Endothelial cell of umbilical vein (primary cell): ENCODE results near the gene MYL5. TPM values are rescaled to one million over a fixed set of nuclear protein-coding genes. Genes with fewer than 3 reads are reported as not detected.

ENCODE experiments used
- BruUV-seq: library from RNA; stranded (reverse); fragments of 400-500 nt; replicated peaks from 2 replicates; lab custom pipeline; 2021; lab: Mats Ljungman, UMichigan
- CTCF ChIA-PET: fragments of 300-600, 350-600 bp; sonication (Branson Sonifier 250); formaldehyde crosslinking; loops from one replicate; lab custom pipeline; 2021; ENCODE audit warnings: antibody characterized with exemption, inconsistent platforms; lab: Charles Lee
- POLR2A ChIA-PET: fragments of 300-600, 350-600 bp; sonication (Branson Sonifier 250); formaldehyde crosslinking; loops from one replicate; lab custom pipeline; 2021; ENCODE audit warnings: antibody characterized with exemption, inconsistent platforms; lab: Charles Lee
- DNase-seq: peaks from one replicate; pipeline ENCODE4 v3.0.0-alpha.2; 2011; ENCODE audit warnings: low read depth, low spot score
- FAIRE-seq: peaks from 2 replicates; lab custom pipeline; 2011; peaks lifted over from hg19 to GRCh38; lab: Jason Lieb, UNC
- H2AFZ ChIP-seq: 2 replicates; pipeline ENCODE4 v1.6.0; 2012; ENCODE audit warnings: low read depth, low read length, control low read depth, inconsistent platforms
- H3K27ac ChIP-seq: 2 replicates; pipeline ENCODE4 v1.5.1; 2011; ENCODE audit warnings: low read depth, mild to moderate bottlenecking, control low read depth, low read length, moderate library complexity; ENCODE audit not compliant: insufficient read depth
- H3K27me3 ChIP-seq, 2 experiments: 2 replicates each; pipeline versions ENCODE4 v1.6.0 to v1.6.1; 2011; ENCODE audit warnings: low read length in 2 of 2, mixed read lengths in 1 of 2; ENCODE audit not compliant: control insufficient read depth in 2 of 2, insufficient read depth in 2 of 2
- H3K36me3 ChIP-seq, 2 experiments: 2 replicates in 1 of 2; 3 replicates in 1 of 2; pipeline ENCODE4 v1.5.1; 2011; ENCODE audit warnings: low read length in 2 of 2, mild to moderate bottlenecking in 1 of 2, moderate library complexity in 1 of 2; ENCODE audit not compliant: control insufficient read depth in 2 of 2, insufficient read depth in 2 of 2; ENCODE audit errors: extremely low read depth in 1 of 2
- H3K4me1 ChIP-seq: 3 replicates; pipeline ENCODE4 v1.5.1; 2011; ENCODE audit warnings: mild to moderate bottlenecking, low read length; ENCODE audit not compliant: control insufficient read depth, insufficient read depth; ENCODE audit errors: extremely low read depth
- H3K4me2 ChIP-seq: 2 replicates; pipeline ENCODE4 v1.6.1; 2011; ENCODE audit warnings: low read length, control low read depth, mixed read lengths; ENCODE audit not compliant: insufficient read depth
- H3K4me3 ChIP-seq, 3 experiments: fragments of 200-600 bp in 1 of 3; sonication (generic), shearing (Covaris generic) in 1 of 3; replicated peaks in 1 of 3; 2 replicates each; pipeline ENCODE4 v1.5.1; 2011 to 2016; ENCODE audit warnings: control low read depth in 3 of 3, low read length in 3 of 3, mild to moderate bottlenecking in 2 of 3, inconsistent platforms in 1 of 3, low read depth in 1 of 3, moderate library complexity in 1 of 3; ENCODE audit not compliant: insufficient read depth in 1 of 3
- H3K79me2 ChIP-seq: 2 replicates; pipeline ENCODE4 v1.6.0; 2012; ENCODE audit warnings: low read length, inconsistent platforms; ENCODE audit not compliant: control insufficient read depth, insufficient read depth
- H3K9ac ChIP-seq: replicated peaks from 2 replicates; pipeline ENCODE3; 2011; ENCODE audit warnings: low read length, control low read depth; ENCODE audit not compliant: insufficient read depth; ENCODE audit errors: extremely low read depth
- H3K9me1 ChIP-seq: replicated peaks from 3 replicates; pipeline ENCODE4 v1.6.0; 2011; ENCODE audit warnings: mild to moderate bottlenecking, low read length; ENCODE audit not compliant: control insufficient read depth, insufficient read depth; ENCODE audit errors: extremely low read depth
- H3K9me3 ChIP-seq: replicated peaks from 2 replicates; pipeline ENCODE4 v1.5.1; 2012; ENCODE audit warnings: low read length, inconsistent platforms; ENCODE audit not compliant: control insufficient read depth, insufficient read depth
- H4K20me1 ChIP-seq: replicated peaks from 2 replicates; pipeline ENCODE3; 2011; ENCODE audit warnings: mild to moderate bottlenecking, low read length; ENCODE audit not compliant: control insufficient read depth, insufficient read depth; ENCODE audit errors: extremely low read depth
- CTCF ChIP-seq, 2 donors: IDR thresholded peaks; 1 replicate in 1 of 2; 2 replicates in 1 of 2; pipeline ENCODE4 v1.5.1; 2011; ENCODE audit warnings: low read length in 2 of 2, mild to moderate bottlenecking in 2 of 2, moderate library complexity in 2 of 2, control low read depth in 1 of 2, inconsistent platforms in 1 of 2, low read depth in 1 of 2; ENCODE audit not compliant: insufficient read depth in 1 of 2; ENCODE audit errors: extremely low read depth in 1 of 2
- EZH2 ChIP-seq: IDR thresholded peaks from 2 replicates; pipeline ENCODE4 v1.6.1; 2012; ENCODE audit warnings: borderline replicate concordance, low read depth, mild to moderate bottlenecking, moderate library complexity, low read length, inconsistent platforms; ENCODE audit not compliant: severe bottlenecking
- FOS ChIP-seq: IDR thresholded peaks from 2 replicates; pipeline ENCODE4 v1.6.1; 2011; ENCODE audit warnings: mild to moderate bottlenecking, low read length, moderate library complexity, borderline replicate concordance; ENCODE audit not compliant: insufficient read depth
- GATA2 ChIP-seq: IDR thresholded peaks from 2 replicates; pipeline ENCODE4 v1.7.0; 2011; ENCODE audit warnings: low read depth, mild to moderate bottlenecking, moderate library complexity, mixed read lengths, low read length; ENCODE audit not compliant: insufficient read length, insufficient read depth
- JUN ChIP-seq: IDR thresholded peaks from 2 replicates; pipeline ENCODE4 v1.6.1; 2011; ENCODE audit warnings: borderline replicate concordance, low read depth; ENCODE audit not compliant: insufficient read length, insufficient read depth
- MAX ChIP-seq: IDR thresholded peaks from 2 replicates; pipeline ENCODE4 v1.6.1; 2011; ENCODE audit not compliant: insufficient read depth, insufficient read length
- MYC ChIP-seq: IDR thresholded peaks from one replicate; pipeline ENCODE4 v1.6.1; 2011; ENCODE audit warnings: mild to moderate bottlenecking, low read depth, low read length
- POLR2A ChIP-seq: IDR thresholded peaks from 2 replicates; pipeline ENCODE4 v1.6.1; 2012; ENCODE audit warnings: low read depth, mild to moderate bottlenecking, control low read depth, low read length
- POLR2AphosphoS5 ChIP-seq: IDR thresholded peaks from 2 replicates; pipeline ENCODE4 v1.6.1; 2012; ENCODE audit warnings: low read depth, mild to moderate bottlenecking, control low read depth, low read length, moderate library complexity; ENCODE audit not compliant: insufficient read depth
- dilution Hi-C: fragments of 300-500 bp; cut with MboI; formaldehyde crosslinking; loops from one replicate; pipeline ENCODE4 v1.15.0; 2019; ENCODE audit warnings: low sequenced_read_pairs; ENCODE audit not compliant: extremely low pct_ligation_motif_present
- intact Hi-C: fragments of 100-400 bp; cut with micrococcal nuclease; formaldehyde crosslinking; loops from one replicate; pipeline ENCODE4 v1.10.0; 2022
- polyA plus RNA-seq, 4 experiments: library from polyadenylated mRNA; depleted of rRNA in 3 of 4; stranded (reverse) in 3 of 4; unstranded in 1 of 4; fragments of >200 nt; gene quantifications; 2 replicates each; pipeline versions ENCODE4 v1.2.1 to v1.2.3, GENCODE V29; 2011 to 2012; ENCODE audit warnings: missing spikeins in 1 of 4
- total RNA-seq: library from RNA; stranded (reverse); gene quantifications from 2 replicates; pipeline ENCODE4 v1.2.3, GENCODE V29; 2021

MYL5 gene
- total and polyA plus RNA-seq, 2 donors (not counting 3 experiments of a cell fraction or from before 2014, with no cell fraction given): 12.3 to 13.4 TPM

GRCh38 chr4:647481-647880, 26.9 kb upstream of the MYL5 start:
- H2AFZ ChIP-seq: no peak overlapping the region
- no peaks in the 10 kb centered on the region for H3K27me3 ChIP-seq
- no peaks in the 10 kb centered on the region for H3K36me3 ChIP-seq
- H4K20me1 ChIP-seq: no peaks in the 10 kb centered on the region
- H3K4me1 ChIP-seq: no peaks in the 10 kb centered on the region
- dilution Hi-C loops: no loop called here
- ChIA-PET CTCF (no interaction called here), POLR2A (no interaction called here)
- FAIRE-seq: no peak
- no peak overlapping the region for H3K4me2 ChIP-seq
- H3K9me1 ChIP-seq: no peaks in the 10 kb centered on the region
- no peaks in the 10 kb centered on the region for H3K9me3 ChIP-seq
- H3K27ac ChIP-seq: no peak overlapping the region
- H3K79me2 ChIP-seq: no peaks in the 10 kb centered on the region
- no peak overlapping the region for H3K9ac ChIP-seq
- no peak for DNase-seq
- TF ChIP-seq MAX: no peak
- TF ChIP-seq POLR2AphosphoS5: no peak
- TF ChIP-seq GATA2: no peak
- TF ChIP-seq CTCF (IDR thresholded peaks at IDR 0.05; ENCODE audit: extremely low read depth in 1 of 2, insufficient read depth in 1 of 2, low read depth in 1 of 2, low read length in 2 of 2): no peak
- TF ChIP-seq POLR2A: no peak
- no peak for TF ChIP-seq JUN
- no peak for TF ChIP-seq MYC
- no peak for TF ChIP-seq FOS
- TF ChIP-seq EZH2: no peak
- intact Hi-C loops: no loop called here
- BruUV-seq: no TSS peak
- H3K4me3 ChIP-seq: no peak overlapping the region
